Upper lobe of left lung (tissue), 4 donors: ENCODE results near the gene EFNB2.

Source experiments
- CTCF ChIP-seq, 6 experiments: fragments of 450-650 bp in 4 of 6; fragments of 200-600 bp in 2 of 6; sonication (generic) in 2 of 6; IDR thresholded peaks; one replicate each; pipeline ENCODE4 v1.5.1; 2016 to 2019; ENCODE audit warnings: antibody characterized with exemption in 6 of 6
- POLR2AphosphoS5 ChIP-seq, 2 donors: sonication (generic); formaldehyde crosslinking; IDR thresholded peaks; one replicate each; pipeline ENCODE4 v1.5.1; 2017; ENCODE audit warnings: antibody characterized with exemption in 2 of 2

DNA sequence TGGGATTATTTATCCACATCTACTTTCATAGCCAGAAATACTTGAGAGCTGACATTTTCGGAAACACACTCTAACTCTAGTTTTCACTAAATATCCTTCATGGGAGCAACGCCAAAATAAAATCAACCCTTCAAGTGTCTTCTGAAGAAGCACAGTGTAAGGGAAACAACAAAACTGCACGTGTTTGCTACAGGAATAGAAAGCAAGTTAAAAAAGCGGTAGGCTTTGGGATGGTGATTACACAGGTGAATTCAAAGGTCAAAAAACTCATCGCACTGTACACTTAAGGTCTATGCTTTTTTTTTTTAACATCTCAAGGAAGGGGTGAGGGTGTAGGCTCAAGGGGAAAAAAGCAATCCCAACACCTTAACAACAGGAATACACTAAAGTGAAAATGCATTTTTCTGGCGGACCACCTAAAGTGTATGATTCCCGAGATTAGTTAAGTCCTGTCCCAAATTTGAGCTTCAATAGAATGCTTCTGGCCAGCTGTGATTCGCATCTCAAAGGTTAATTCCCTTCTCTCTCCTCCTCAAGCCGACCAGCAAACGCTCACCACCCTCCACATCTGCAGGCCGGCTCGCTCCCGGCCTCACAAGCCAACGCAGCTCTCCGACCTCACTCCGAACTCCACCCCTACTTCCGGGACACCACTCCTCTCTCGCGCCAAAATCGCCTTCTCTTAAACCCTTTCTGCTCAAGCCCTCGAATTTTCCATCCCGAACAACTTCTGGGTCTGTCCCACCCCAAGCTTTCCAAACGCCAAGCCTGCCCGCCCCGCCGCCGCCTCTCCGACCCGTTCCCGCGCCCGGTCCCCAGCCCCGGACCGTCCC, 31.4 kb upstream of the EFNB2 start:
- TF ChIP-seq POLR2AphosphoS5 (IDR thresholded peaks at IDR 0.05): peak in 1 of 2 donors; percentile 79
- TF ChIP-seq CTCF (IDR thresholded peaks at IDR 0.05): no peak
